Spinal cord (tissue), 10 donors: ENCODE results near the gene PDK2. TPM values are rescaled to one million over a fixed set of nuclear protein-coding genes. Genes with fewer than 3 reads are reported as not detected.

Source experiments
- DNase-seq, 6 donors: peaks; one replicate each; pipeline versions ENCODE4 v3.0.0 to v3.0.0-alpha.2; 2013 to 2015; ENCODE audit warnings: low spot score in 6 of 6, low read depth in 4 of 6
- H3K27ac ChIP-seq: one replicate; pipeline ENCODE4 v1.5.1; 2013; ENCODE audit warnings: low read depth, low read length, control low read depth
- H3K27me3 ChIP-seq: one replicate; pipeline ENCODE4 v1.6.1; 2013; ENCODE audit warnings: low read length; ENCODE audit not compliant: control insufficient read depth, insufficient read depth
- H3K36me3 ChIP-seq: one replicate; pipeline ENCODE4 v1.6.1; 2013; ENCODE audit warnings: low read length; ENCODE audit not compliant: control insufficient read depth, insufficient read depth
- H3K4me1 ChIP-seq: one replicate; pipeline ENCODE4 v1.6.1; 2013; ENCODE audit warnings: low read length; ENCODE audit not compliant: control insufficient read depth, insufficient read depth
- H3K4me3 ChIP-seq: one replicate; pipeline ENCODE4 v1.5.1; 2013; ENCODE audit warnings: low read depth, low read length, control low read depth
- H3K9me3 ChIP-seq: one replicate; pipeline ENCODE4 v1.6.1; 2013; ENCODE audit warnings: low read length; ENCODE audit not compliant: control insufficient read depth, insufficient read depth
- WGBS: methylation state at CpG from one replicate; pipeline ENCODE4 v1.1.5; 2013; ENCODE audit warnings: missing lambda C conversion rate; ENCODE audit not compliant: insufficient coverage; 5-methylcytosine and 5-hydroxymethylcytosine counted together
- polyA plus RNA-seq, 2 donors: library from polyadenylated mRNA; unstranded; fragments of 120-200 nt; gene quantifications; one replicate each; pipeline ENCODE4 v1.2.1, GENCODE V29; 2013; ENCODE audit not compliant: insufficient read length in 2 of 2
- total RNA-seq, 2 donors: library from RNA; depleted of rRNA in 1 of 2; stranded (reverse); fragments of 120-200 nt in 1 of 2; fragments of >200 nt in 1 of 2; gene quantifications; one replicate each; pipeline versions ENCODE4 v1.2.3 to v1.2.4, GENCODE V29; 2013 to 2014
- donor health status: healthy.

PDK2 gene
- total and polyA plus RNA-seq, 4 donors, result 14.7 to 56.1 (median 42.7) TPM

DNA sequence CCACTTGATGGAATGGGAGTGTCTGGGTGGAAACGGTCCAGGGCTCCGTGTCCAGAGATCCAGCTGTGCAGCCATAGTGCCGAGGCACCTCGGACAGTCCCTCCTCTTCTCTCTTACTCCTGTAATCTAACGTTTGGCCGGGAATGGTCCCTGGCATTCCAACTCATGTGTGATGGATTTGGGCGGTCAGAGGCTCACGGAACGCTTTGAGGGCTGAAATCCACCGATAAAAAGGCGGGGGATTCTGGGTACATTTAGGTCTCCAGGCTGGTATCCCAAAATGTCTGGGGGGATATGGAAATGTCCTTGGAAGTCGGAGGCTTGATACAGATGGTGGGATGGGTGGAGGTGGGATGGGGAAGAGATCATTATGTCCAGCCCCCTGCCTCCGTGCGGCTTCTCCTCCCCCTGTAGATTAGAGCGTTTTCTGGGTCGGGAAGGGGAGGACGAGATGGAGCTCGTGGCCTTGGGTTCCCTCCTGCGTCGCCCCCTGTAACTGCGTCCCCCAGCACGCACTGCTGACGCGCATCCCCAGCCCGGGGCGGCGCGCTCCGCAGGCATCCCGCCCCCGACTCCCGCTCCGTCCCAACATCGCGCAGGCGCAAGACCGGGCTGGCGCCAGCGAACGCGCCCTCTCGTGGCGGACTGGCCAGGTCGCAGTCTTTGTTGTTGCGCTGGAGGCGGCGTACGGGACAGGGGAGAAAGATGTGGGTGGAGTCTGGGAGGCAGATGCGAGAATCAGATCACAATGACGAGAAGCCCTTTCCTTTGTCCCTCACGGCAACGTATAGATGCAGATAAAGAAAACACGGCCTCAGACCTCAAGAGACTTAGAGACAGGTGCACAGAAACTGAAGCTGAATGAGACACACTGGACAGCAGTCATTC is 66.1 kb downstream of the PDK2 start:
- no peaks in the 10 kb centered on the region for H3K27me3 ChIP-seq
- no peaks in the 10 kb centered on the region for H3K9me3 ChIP-seq
- under 1% methylated on average over 47 of the region's 53 CpGs for WGBS
- no peaks in the 10 kb centered on the region for H3K36me3 ChIP-seq
- peak overlapping the region; percentile 52 for H3K27ac ChIP-seq
- H3K4me3 ChIP-seq, result peak overlapping the region; percentile 49
- DNase-seq, result peak; percentile 88 to 99 (median 92)
- H3K4me1 ChIP-seq, result peaks cover 13% of the 10 kb centered on the region

Other genes with a start within 250 kb of the PDK2 start
- gene TAC4, start 247.3 kb upstream of the PDK2 start, total RNA-seq, result not detected
- gene TAC4, start 247.3 kb upstream of the PDK2 start, polyA plus RNA-seq, result under 1 TPM in 1 of 2 donors, not detected in 1; 0.35 TPM
- gene DLX4, start 126.2 kb upstream of the PDK2 start, total RNA-seq, result not detected
- gene DLX4, start 126.2 kb upstream of the PDK2 start, polyA plus RNA-seq, result under 1 TPM in 1 of 2 donors, not detected in 1; 0.42 TPM
- gene DLX3, start 100.1 kb upstream of the PDK2 start, total RNA-seq, result under 1 TPM in 1 of 2 donors, not detected in 1; 0.44 TPM
- under 1 TPM; 0.10 to 0.39 TPM for gene DLX3, start 100.1 kb upstream of the PDK2 start, polyA plus RNA-seq
- gene ITGA3, start 39.2 kb upstream of the PDK2 start, total RNA-seq, result 10 to 100 TPM; 23.4 to 28.3 TPM
- 10 to 100 TPM; 23.5 to 34.4 TPM for gene ITGA3, start 39.2 kb upstream of the PDK2 start, polyA plus RNA-seq
- 10 to 100 TPM; 13.2 to 14.6 TPM for gene SAMD14, start 34.8 kb downstream of the PDK2 start, total RNA-seq
- 10 to 100 TPM; 79.3 to 91.6 TPM for gene SAMD14, start 34.8 kb downstream of the PDK2 start, polyA plus RNA-seq
- 10 to 100 TPM; 23.7 to 40.8 TPM for gene PPP1R9B, start 55.3 kb downstream of the PDK2 start, total RNA-seq
- gene PPP1R9B, start 55.3 kb downstream of the PDK2 start, polyA plus RNA-seq, result 100 to 1,000 TPM; 102 TPM
- gene SGCA, start 70.7 kb downstream of the PDK2 start, total RNA-seq, result under 1 TPM; 0.72 to 0.99 TPM
- gene SGCA, start 70.7 kb downstream of the PDK2 start, polyA plus RNA-seq, result 1 to 10 TPM; 1.4 to 3.0 TPM
- 1,000 to 10,000 TPM; 1,525 to 2,315 TPM for gene COL1A1, start 106.3 kb downstream of the PDK2 start, total RNA-seq
- 1,000 to 10,000 TPM in 1 of 2 donors, 100 to 1,000 TPM in 1; 586 to 1,058 TPM for gene COL1A1, start 106.3 kb downstream of the PDK2 start, polyA plus RNA-seq
- gene TMEM92, start 179.1 kb downstream of the PDK2 start, total RNA-seq, result 1 to 10 TPM; 1.2 to 3.3 TPM
- gene TMEM92, start 179.1 kb downstream of the PDK2 start, polyA plus RNA-seq, result 1 to 10 TPM in 1 of 2 donors, under 1 TPM in 1; 0.49 to 3.0 TPM